Activated CD4-positive, CD25-positive, alpha-beta regulatory T cell treated with anti-CD3 and anti-CD28 coated beads, Interleukin-2, amount 50 U/mL, for 16 hours (primary cell): ENCODE results near the gene PHF3.
A peak's percentile ranks its signal among the peaks of the same experiment; 100 is the strongest.

Source experiments
- DNase-seq: peaks from one replicate; pipeline ENCODE4 v3.0.0-alpha.2; 2020; ENCODE audit warnings: low read depth, low spot score

Gene PHF3

GRCh38 chr6:63635588-63636517, at the start of gene PHF3:
Gene PHF3 (plus strand): TSS chr6:63635802. CDS start chr6:63646552, 10,750 bp downstream.
- peak; percentile 78 for DNase-seq

GRCh38 chr6:63589952-63590411, 45.6 kb upstream of the PHF3 start:
- DNase-seq, result no peak

GRCh38 chr6:63592886-63593285, 42.7 kb upstream of the PHF3 start:
- no peak for DNase-seq

- no peak for DNase-seq
These were observed 38.2 kb upstream of the PHF3 start for GRCh38 chr6:63597141-63598048.

GRCh38 chr6:63598049-63599036, 37.3 kb upstream of the PHF3 start:
- peak; percentile 53 for DNase-seq

- no peak for DNase-seq
These were observed 36.4 kb upstream of the PHF3 start for GRCh38 chr6:63599243-63599642.

- DNase-seq, result no peak
These were observed 35.5 kb upstream of the PHF3 start for GRCh38 chr6:63600136-63600535.

- DNase-seq, result no peak
These were observed 26.4 kb upstream of the PHF3 start for GRCh38 chr6:63609231-63609630.

GRCh38 chr6:63610944-63611343, 24.7 kb upstream of the PHF3 start:
- no peak for DNase-seq

GRCh38 chr6:63611560-63611959, 24.0 kb upstream of the PHF3 start:
- no peak for DNase-seq

- DNase-seq, result no peak
These were observed 20.0 kb upstream of the PHF3 start for GRCh38 chr6:63615590-63615989.

GRCh38 chr6:63624091-63624490, 11.5 kb upstream of the PHF3 start:
- DNase-seq, result no peak

GRCh38 chr6:63630466-63630865, 5.1 kb upstream of the PHF3 start:
- no peak for DNase-seq

- DNase-seq, result no peak
These were observed 972 bp upstream of the PHF3 start for GRCh38 chr6:63634630-63635029.

- no peak for DNase-seq
These were observed 401 bp upstream of the PHF3 start for GRCh38 chr6:63635215-63635587.

GRCh38 chr6:63636518-63637021, 968 bp downstream of the PHF3 start:
- peak; percentile 36 for DNase-seq

GRCh38 chr6:63637865-63638445, 2.4 kb downstream of the PHF3 start:
- no peak for DNase-seq

GRCh38 chr6:63640062-63640461, 4.5 kb downstream of the PHF3 start:
- DNase-seq, result no peak

- DNase-seq, result no peak
These were observed 8.3 kb downstream of the PHF3 start for GRCh38 chr6:63643862-63644261.

GRCh38 chr6:63644668-63645326, 9.2 kb downstream of the PHF3 start:
- DNase-seq, result no peak
